HCT116 (cell line): ENCODE results near the gene ACMSD. TPM values are rescaled to one million over a fixed set of nuclear protein-coding genes. Genes with fewer than 3 reads are reported as not detected.
"Not testable (repeated sequence)": the region's sequence is repeated elsewhere in the genome, so short reads cannot be mapped to it uniquely, and the experiment has no call there.

Experiments
- ATAC-seq: fragments of 200-7000 bp; cut with Tn5 transposase; 2 replicates; pipeline ENCODE4 v1.9.1; 2020; ENCODE audit warnings: mild to moderate bottlenecking, moderate library complexity
- BruUV-seq: library from RNA; stranded (reverse); fragments of 400-500 nt; replicated peaks from 2 replicates; lab custom pipeline; 2021; lab: Mats Ljungman, UMichigan
- CTCF ChIA-PET: fragments of 300-600 bp; sonication (Branson Sonifier 250); formaldehyde crosslinking; loops from one replicate; lab custom pipeline; 2021; ENCODE audit warnings: antibody characterized with exemption; lab: Charles Lee
- POLR2A ChIA-PET: fragments of 300-600, 350-600 bp; sonication (Branson Sonifier 250); formaldehyde crosslinking; loops from one replicate; lab custom pipeline; 2021; ENCODE audit warnings: antibody characterized with exemption; lab: Charles Lee
- RAD21 ChIA-PET, 2 experiments: fragments of 300-600 bp; sonication (Branson Sonifier 250); formaldehyde crosslinking; loops; one replicate each; lab custom pipeline; 2023; ENCODE audit warnings: low total read pairs in 2 of 2; ENCODE audit not compliant: uncharacterized antibody in 2 of 2, unreplicated experiment in 2 of 2, low non-redundant PET in 1 of 2; lab: Charles Lee
- DNase-seq: peaks from one replicate; pipeline ENCODE4 v3.0.0-alpha.2; 2010; ENCODE audit warnings: low read depth, low spot score
- H2AFZ ChIP-seq: fragments of 200-600 bp; shearing (Covaris generic), sonication (generic); 2 replicates; pipeline ENCODE4 v1.6.1; 2017; ENCODE audit warnings: low read depth, mixed run types, mixed read lengths, antibody characterized with exemption, low read length; ENCODE audit not compliant: poor library complexity, severe bottlenecking
- H3K27ac ChIP-seq: 2 replicates; pipeline ENCODE4 v1.5.1; 2012; ENCODE audit warnings: low read depth, low read length
- H3K27me3 ChIP-seq: fragments of 200-600 bp; sonication (generic); 2 replicates; pipeline ENCODE4 v1.6.1; 2016; ENCODE audit warnings: mixed run types, low read length, mixed read lengths; ENCODE audit not compliant: insufficient read depth
- H3K36me3 ChIP-seq, 2 experiments: fragments of 200-500 bp in 1 of 2; fragments of 200-600 bp in 1 of 2; sonication (Bioruptor generic) in 1 of 2; sonication (generic) in 1 of 2; 2 replicates each; pipeline versions ENCODE4 v1.5.1 to v1.6.1; 2014 to 2016; ENCODE audit warnings: low read length in 2 of 2, inconsistent platforms in 1 of 2, mixed read lengths in 1 of 2, mixed run types in 1 of 2; ENCODE audit not compliant: insufficient read depth in 2 of 2, control insufficient read depth in 1 of 2
- H3K4me1 ChIP-seq, 2 experiments: fragments of 200-600 bp in 1 of 2; sonication (generic) in 1 of 2; 2 replicates each; pipeline versions ENCODE4 v1.5.1 to v1.6.1; 2012 to 2017; ENCODE audit warnings: low read length in 2 of 2, inconsistent platforms in 1 of 2, mild to moderate bottlenecking in 1 of 2, mixed read lengths in 1 of 2, mixed run types in 1 of 2, moderate library complexity in 1 of 2; ENCODE audit not compliant: insufficient read depth in 2 of 2, control insufficient read depth in 1 of 2
- H3K4me2 ChIP-seq: fragments of 200-600 bp; sonication (generic); 2 replicates; pipeline ENCODE4 v1.6.1; 2017; ENCODE audit warnings: mixed run types, low read length, mixed read lengths
- H3K4me3 ChIP-seq, 2 experiments: fragments of 200-600 bp in 1 of 2; sonication (generic) in 1 of 2; replicated peaks in 1 of 2; 2 replicates each; pipeline ENCODE4 v1.5.1; 2011 to 2016; ENCODE audit warnings: low read length in 2 of 2, control low read depth in 1 of 2, low read depth in 1 of 2, mild to moderate bottlenecking in 1 of 2, mixed read lengths in 1 of 2, mixed run types in 1 of 2
- H3K79me2 ChIP-seq: fragments of 200-600 bp; sonication (generic); 2 replicates; pipeline ENCODE4 v1.6.1; 2017; ENCODE audit warnings: mild to moderate bottlenecking, mixed run types, low read length, moderate library complexity, mixed read lengths; ENCODE audit not compliant: insufficient read depth
- H3K9ac ChIP-seq: fragments of 200-600 bp; sonication (generic); 2 replicates; pipeline ENCODE4 v1.6.1; 2016; ENCODE audit warnings: low read length, mixed read lengths
- H3K9me2 ChIP-seq: fragments of 200-600 bp; sonication (generic), shearing (Covaris generic); 2 replicates; pipeline ENCODE4 v1.6.1; 2017; ENCODE audit warnings: mixed run types, mild to moderate bottlenecking, moderate library complexity; ENCODE audit not compliant: insufficient read depth
- H3K9me3 ChIP-seq, 2 experiments: fragments of 200-500 bp in 1 of 2; fragments of 200-600 bp in 1 of 2; sonication (Bioruptor generic) in 1 of 2; sonication (generic) in 1 of 2; 2 replicates each; pipeline ENCODE4 v1.6.1; 2014 to 2017; ENCODE audit warnings: low read length in 2 of 2, mixed read lengths in 2 of 2, inconsistent platforms in 1 of 2, low read depth in 1 of 2, mild to moderate bottlenecking in 1 of 2, mixed run types in 1 of 2, moderate library complexity in 1 of 2; ENCODE audit not compliant: control insufficient read depth in 1 of 2, insufficient read depth in 1 of 2
- H4K20me1 ChIP-seq: fragments of 200-600 bp; sonication (generic), shearing (Covaris generic); 2 replicates; pipeline ENCODE4 v1.6.1; 2017; ENCODE audit warnings: mixed run types, mild to moderate bottlenecking, moderate library complexity; ENCODE audit not compliant: insufficient read depth
- CEBPB ChIP-seq: IDR thresholded peaks from 2 replicates; pipeline ENCODE4 v1.6.1; 2012; ENCODE audit warnings: low read depth
- CTCF ChIP-seq, 3 experiments: fragments of 200-600 bp in 1 of 3; sonication (generic) in 1 of 3; IDR thresholded peaks in 2 of 3; conservative IDR thresholded peaks in 1 of 3; 2 replicates each; pipeline ENCODE4 v1.5.1; 2012 to 2017; ENCODE audit warnings: low read depth in 2 of 3, low read length in 2 of 3, antibody characterized with exemption in 1 of 3, borderline replicate concordance in 1 of 3, control low read depth in 1 of 3, mild to moderate bottlenecking in 1 of 3, mixed read lengths in 1 of 3, mixed run types in 1 of 3, moderate library complexity in 1 of 3; ENCODE audit not compliant: insufficient read depth in 1 of 3
- ELF1 ChIP-seq: IDR thresholded peaks from 2 replicates; pipeline ENCODE4 v1.6.1; 2012; ENCODE audit warnings: low read depth, borderline replicate concordance
- EZH2 ChIP-seq: fragments of 200-600 bp; sonication (generic); IDR thresholded peaks from 2 replicates; pipeline ENCODE4 v1.6.1; 2017; ENCODE audit warnings: antibody characterized with exemption, mixed run types
- FOSL1 ChIP-seq: IDR thresholded peaks from 2 replicates; pipeline ENCODE4 v1.6.1; 2012; ENCODE audit warnings: low read depth
- JUND ChIP-seq: IDR thresholded peaks from 2 replicates; pipeline ENCODE4 v1.6.1; 2012
- POLR2A ChIP-seq: IDR thresholded peaks from 2 replicates; pipeline ENCODE4 v1.7.0; 2011; ENCODE audit warnings: borderline replicate concordance; ENCODE audit not compliant: insufficient read depth, insufficient read length; ENCODE audit errors: extremely low read depth
- RAD21 ChIP-seq: IDR thresholded peaks from 2 replicates; pipeline ENCODE4 v1.6.1; 2012; ENCODE audit warnings: low read depth, mild to moderate bottlenecking
- SIN3A ChIP-seq: IDR thresholded peaks from 2 replicates; pipeline ENCODE4 v1.6.1; 2012; ENCODE audit warnings: low read depth
- SP1 ChIP-seq: IDR thresholded peaks from 2 replicates; pipeline ENCODE4 v1.6.1; 2012; ENCODE audit warnings: low read depth
- ZBTB33 ChIP-seq: IDR thresholded peaks from 2 replicates; pipeline ENCODE4 v1.6.1; 2011; ENCODE audit warnings: mild to moderate bottlenecking, low read length, moderate library complexity; ENCODE audit not compliant: insufficient replicate concordance; ENCODE audit errors: extremely low read depth
- ZNF274 ChIP-seq: fragments of 200-500 bp; sonication (Bioruptor generic); IDR thresholded peaks from 2 replicates; pipeline ENCODE4 v1.6.1; 2014; ENCODE audit warnings: mild to moderate bottlenecking, low read depth, low read length, inconsistent platforms
- intact Hi-C: fragments of 100-400 bp; cut with micrococcal nuclease; formaldehyde crosslinking; loops from 2 replicates; pipeline ENCODE4 v1.10.0; 2022
- total RNA-seq: library from RNA; stranded (reverse); gene quantifications from one replicate; pipeline ENCODE4 v1.2.1, GENCODE V29; 2021; ENCODE audit not compliant: unreplicated experiment

ACMSD gene
- total RNA-seq, 1 experiment from 2014 or later = not detected

- BruUV-seq = no TSS peak
- no peak overlapping the region for H2AFZ ChIP-seq
- ChIA-PET POLR2A (no interaction called here), CTCF (no interaction called here), RAD21 (no interaction called here)
- H4K20me1 ChIP-seq = no peaks in the 10 kb centered on the region
- no peak overlapping the region for H3K9ac ChIP-seq
- peaks cover 0 to 10% of the 10 kb centered on the region in 2 experiments; a peak in 2 of 4 replicates for H3K4me1 ChIP-seq
- intact Hi-C loops = no loop called here
- no peaks in the 10 kb centered on the region for H3K9me3 ChIP-seq
- ATAC-seq (no peak), DNase-seq (no peak)
- no peak overlapping the region for H3K27ac ChIP-seq
- H3K4me2 ChIP-seq = no peak overlapping the region
- no peaks in the 10 kb centered on the region for H3K27me3 ChIP-seq
- TF ChIP-seq SP1 = no peak
- TF ChIP-seq CTCF (IDR thresholded peaks at IDR 0.05 in 2 of 3, conservative IDR thresholded peaks at IDR 0.05 in 1 of 3; ENCODE audit: borderline replicate concordance in 1 of 3, insufficient read depth in 1 of 3, low read depth in 2 of 3, low read length in 2 of 3) = no peak
- TF ChIP-seq ELF1 = no peak
- no peak for TF ChIP-seq RAD21
- TF ChIP-seq ZBTB33 = no peak
- no peak for TF ChIP-seq CEBPB
- no peak for TF ChIP-seq ZNF274
- no peak for TF ChIP-seq FOSL1
- TF ChIP-seq JUND = no peak
- TF ChIP-seq POLR2A = no peak
- no peak for TF ChIP-seq SIN3A
- no peak for TF ChIP-seq EZH2
- TF ChIP-seq, all 23 proteins: peak for 0
- no peaks in the 10 kb centered on the region for H3K36me3 ChIP-seq
- H3K79me2 ChIP-seq = no peaks in the 10 kb centered on the region
- no peaks in the 10 kb centered on the region for H3K9me2 ChIP-seq
- H3K4me3 ChIP-seq = no peak overlapping the region
Observed at GRCh38 chr2:134823832-134824231, 14.6 kb upstream of the ACMSD start.

- H3K9ac ChIP-seq, CTCF ChIA-PET, RAD21 ChIA-PET, ATAC-seq, H3K9me2 ChIP-seq, POLR2A ChIA-PET, H3K27me3 ChIP-seq, H3K79me2 ChIP-seq, H3K4me2 ChIP-seq, H3K27ac ChIP-seq, H3K4me1 ChIP-seq, intact Hi-C loops, DNase-seq, H4K20me1 ChIP-seq, H2AFZ ChIP-seq, BruUV-seq, H3K36me3 ChIP-seq, H3K9me3 ChIP-seq, H3K4me3 ChIP-seq: not testable (repeated sequence)
Observed at GRCh38 chr2:134825716-134826115, 12.7 kb upstream of the ACMSD start.
